K562 (cell line): Measurements from ENCODE around the gene RNF215. TPM values are rescaled to one million over a fixed set of nuclear protein-coding genes. Genes with fewer than 3 reads are reported as not detected.

Source experiments
- ARID2 ChIP-seq: fragments of 450-650 bp; IDR thresholded peaks from 2 replicates; pipeline ENCODE4 v1.6.1; 2017; ENCODE audit warnings: antibody characterized with exemption, mild to moderate bottlenecking
- ARNT ChIP-seq, 2 experiments: fragments of 450-650 bp; IDR thresholded peaks; 2 replicates each; pipeline ENCODE4 v1.6.1; 2016; ENCODE audit warnings: mild to moderate bottlenecking in 1 of 2
- BCL6 ChIP-seq: fragments of 250-450 bp; sonication (Bioruptor Pico); IDR thresholded peaks from 2 replicates; pipeline ENCODE4 v1.4.0; 2020
- DMBX1 ChIP-seq: fragments of 250-450 bp; sonication (Bioruptor Pico); IDR thresholded peaks from 2 replicates; pipeline ENCODE4 v1.8.0; 2022; ENCODE audit warnings: inconsistent platforms, mild to moderate bottlenecking, moderate library complexity, borderline replicate concordance
- FOXK2 ChIP-seq, 2 experiments: fragments of 450-650 bp; IDR thresholded peaks in 1 of 2; conservative IDR thresholded peaks in 1 of 2; 2 replicates each; pipeline ENCODE4 v1.6.1; 2016; ENCODE audit warnings: low read depth in 2 of 2, mild to moderate bottlenecking in 1 of 2
- GABPB2 ChIP-seq: fragments of 250-450 bp; sonication (Bioruptor Pico); conservative IDR thresholded peaks from 2 replicates; pipeline ENCODE4 v1.5.1; 2021; ENCODE audit warnings: mild to moderate bottlenecking
- HDAC1 ChIP-seq, 2 experiments: fragments of 450-650 bp; IDR thresholded peaks; 2 replicates each; pipeline ENCODE4 v1.6.1; 2016 to 2017; ENCODE audit warnings: inconsistent platforms in 1 of 2, mild to moderate bottlenecking in 1 of 2, moderate library complexity in 1 of 2
- MCM7 ChIP-seq, 2 experiments: fragments of 450-650 bp; IDR thresholded peaks; 2 replicates each; pipeline ENCODE4 v1.6.1; 2016 to 2018
- MTA2 ChIP-seq: fragments of 450-650 bp; IDR thresholded peaks from 2 replicates; pipeline ENCODE4 v1.6.1; 2016; ENCODE audit warnings: low read depth
- NFXL1 ChIP-seq: fragments of 450-650 bp; formaldehyde crosslinking; IDR thresholded peaks from 2 replicates; pipeline ENCODE4 v1.4.0; 2021; ENCODE audit warnings: mild to moderate bottlenecking
- RAD51 ChIP-seq: fragments of 450-650 bp; IDR thresholded peaks from 2 replicates; pipeline ENCODE4 v1.7.1; 2016; ENCODE audit warnings: low read depth, mild to moderate bottlenecking, borderline replicate concordance
- SAFB2 ChIP-seq: fragments of 200-400 bp; formaldehyde crosslinking; IDR thresholded peaks from 2 replicates; pipeline ENCODE4 v1.6.1; 2018; ENCODE audit warnings: borderline replicate concordance, low read length, low read depth, moderate library complexity; ENCODE audit not compliant: severe bottlenecking
- SMARCA4 ChIP-seq: fragments of 450-650 bp; IDR thresholded peaks from 2 replicates; pipeline ENCODE4 v1.6.1; 2016
- STAT5A ChIP-seq: IDR thresholded peaks from 2 replicates; pipeline ENCODE4 v1.6.1; 2012; ENCODE audit warnings: low read length, inconsistent platforms, borderline replicate concordance
- TAF15 ChIP-seq: fragments of 200-400 bp; formaldehyde crosslinking; IDR thresholded peaks from 2 replicates; pipeline ENCODE4 v1.6.1; 2017; ENCODE audit warnings: mild to moderate bottlenecking, low read depth, low read length, moderate library complexity
- ZC3H8 ChIP-seq: fragments of 450-650 bp; IDR thresholded peaks from 2 replicates; pipeline ENCODE4 v1.6.1; 2017
- ZNF695 ChIP-seq: fragments of 450-650 bp; formaldehyde crosslinking; IDR thresholded peaks from 2 replicates; pipeline ENCODE4 v1.4.0; 2020; ENCODE audit warnings: mild to moderate bottlenecking, moderate library complexity
- ZNF696 ChIP-seq: fragments of 250-450 bp; sonication (Bioruptor Pico); conservative IDR thresholded peaks from 2 replicates; pipeline ENCODE4 v1.4.0; 2020; ENCODE audit warnings: mild to moderate bottlenecking, moderate library complexity
- ZNF717 ChIP-seq: fragments of 250-450 bp; sonication (Bioruptor Pico); IDR thresholded peaks from 2 replicates; pipeline ENCODE4 v1.5.0; 2021
- polyA plus RNA-seq, 8 experiments: library from polyadenylated mRNA; depleted of rRNA in 4 of 8; stranded (reverse) in 5 of 8; unstranded in 3 of 8; fragments of >200 nt; fragmentation: Nextera tagmentation in 2 of 8; fragmentation: Illumina TruSeq in 1 of 8; extraction: Ambion mirVana in 2 of 8; extraction: Trizol in 1 of 8; gene quantifications; 2 replicates each; pipeline versions ENCODE4 v1.2.1 to v1.2.3, GENCODE V29; 2011 to 2014; ENCODE audit warnings: inconsistent platforms in 1 of 8, missing spikeins in 1 of 8
- total RNA-seq, 7 experiments: library from RNA; depleted of rRNA in 6 of 7; stranded (reverse); fragments of >200 nt in 6 of 7; fragmentation: Illumina TruSeq in 2 of 7; extraction: Trizol in 2 of 7; gene quantifications; 2 replicates each; pipeline versions ENCODE4 v1.2.1 to v1.2.3, GENCODE V29; 2011 to 2021; ENCODE audit warnings: low replicate concordance in 1 of 7
- TF ChIP-seq, protein P1 (sequence below): sonication (generic); formaldehyde crosslinking; IDR thresholded peaks from 2 replicates; pipeline ENCODE4 v1.8.1; 2023; ENCODE audit warnings: mild to moderate bottlenecking, missing genetic modification reagents
- TF ChIP-seq, protein P2 (sequence below): sonication (generic); formaldehyde crosslinking; IDR thresholded peaks from 2 replicates; pipeline ENCODE4 v1.8.0; 2022; ENCODE audit warnings: mild to moderate bottlenecking, missing genetic modification reagents
- TF ChIP-seq, protein P3 (sequence below): sonication (generic); formaldehyde crosslinking; IDR thresholded peaks from 2 replicates; pipeline ENCODE4 v1.5.0; 2020; ENCODE audit warnings: missing genetic modification reagents
- TF ChIP-seq, protein P4 (sequence below): fragments of 450-650 bp; IDR thresholded peaks from 2 replicates; pipeline ENCODE4 v1.6.1; 2016
- TF ChIP-seq, protein P5 (sequence below): fragments of 200-800 bp; sonication (Bioruptor generic); IDR thresholded peaks from 2 replicates; pipeline ENCODE4 v1.6.1; 2017; ENCODE audit warnings: missing genetic modification characterization, missing compliant biosample characterization

RNF215 gene
- total and polyA plus RNA-seq, 9 of the 15 experiments (the other 6 are each of a cell fraction or from before 2014, with no cell fraction given): 0.08 to 9.8 (median 2.7) TPM

DNA sequence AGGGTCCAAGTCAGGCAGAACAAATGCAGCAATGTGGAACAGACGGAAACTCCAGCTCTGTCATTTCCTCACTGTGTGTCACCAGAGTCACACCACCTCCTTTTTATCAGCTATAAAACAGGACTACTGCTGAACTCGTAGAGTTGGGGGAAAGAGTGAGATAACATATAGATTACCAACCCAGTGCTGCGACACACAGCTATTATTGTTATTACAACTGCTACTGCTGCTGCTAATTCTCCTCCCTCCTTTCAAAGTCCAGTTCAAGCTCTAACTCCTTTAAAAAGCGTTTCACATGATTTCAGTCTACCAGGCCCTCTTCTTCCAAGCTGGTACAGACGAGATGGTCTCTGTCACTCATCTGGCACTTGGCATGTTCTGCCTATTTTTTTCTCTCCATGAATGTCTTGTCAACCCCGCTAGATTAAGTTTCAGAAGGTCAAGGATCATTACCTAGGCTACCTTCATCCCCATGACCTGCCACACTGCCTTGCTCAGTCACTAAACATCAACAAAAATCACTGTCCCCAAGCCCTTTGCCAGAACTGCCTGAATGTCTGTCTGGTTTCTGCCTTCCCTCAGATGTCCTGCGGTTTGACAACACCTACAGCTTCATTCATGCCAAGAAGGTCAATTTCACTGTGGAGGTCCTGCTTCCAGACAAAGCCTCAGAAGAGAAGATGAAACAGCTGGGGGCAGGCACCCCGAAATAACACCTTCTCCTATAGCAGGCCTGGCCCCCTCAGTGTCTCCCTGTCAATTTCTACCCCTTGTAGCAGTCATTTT, 34.7 kb upstream of the RNF215 start (continued):
- TF ChIP-seq, protein P1, sequence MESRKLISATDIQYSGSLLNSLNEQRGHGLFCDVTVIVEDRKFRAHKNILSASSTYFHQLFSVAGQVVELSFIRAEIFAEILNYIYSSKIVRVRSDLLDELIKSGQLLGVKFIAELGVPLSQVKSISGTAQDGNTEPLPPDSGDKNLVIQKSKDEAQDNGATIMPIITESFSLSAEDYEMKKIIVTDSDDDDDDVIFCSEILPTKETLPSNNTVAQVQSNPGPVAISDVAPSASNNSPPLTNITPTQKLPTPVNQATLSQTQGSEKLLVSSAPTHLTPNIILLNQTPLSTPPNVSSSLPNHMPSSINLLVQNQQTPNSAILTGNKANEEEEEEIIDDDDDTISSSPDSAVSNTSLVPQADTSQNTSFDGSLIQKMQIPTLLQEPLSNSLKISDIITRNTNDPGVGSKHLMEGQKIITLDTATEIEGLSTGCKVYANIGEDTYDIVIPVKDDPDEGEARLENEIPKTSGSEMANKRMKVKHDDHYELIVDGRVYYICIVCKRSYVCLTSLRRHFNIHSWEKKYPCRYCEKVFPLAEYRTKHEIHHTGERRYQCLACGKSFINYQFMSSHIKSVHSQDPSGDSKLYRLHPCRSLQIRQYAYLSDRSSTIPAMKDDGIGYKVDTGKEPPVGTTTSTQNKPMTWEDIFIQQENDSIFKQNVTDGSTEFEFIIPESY (CRISPR knock-in tag): no peak
- TF ChIP-seq, protein P2, sequence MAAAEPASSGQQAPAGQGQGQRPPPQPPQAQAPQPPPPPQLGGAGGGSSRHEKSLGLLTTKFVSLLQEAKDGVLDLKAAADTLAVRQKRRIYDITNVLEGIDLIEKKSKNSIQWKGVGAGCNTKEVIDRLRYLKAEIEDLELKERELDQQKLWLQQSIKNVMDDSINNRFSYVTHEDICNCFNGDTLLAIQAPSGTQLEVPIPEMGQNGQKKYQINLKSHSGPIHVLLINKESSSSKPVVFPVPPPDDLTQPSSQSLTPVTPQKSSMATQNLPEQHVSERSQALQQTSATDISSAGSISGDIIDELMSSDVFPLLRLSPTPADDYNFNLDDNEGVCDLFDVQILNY (CRISPR knock-in tag): no peak
- TF ChIP-seq ARNT (IDR thresholded peaks at IDR 0.05) (peak; percentile 24 to 50; a peak in 2 of 4 replicates), ARID2 (no peak), NFXL1 (no peak), ZNF696 (CRISPR knock-in tag) (no peak), RAD51 (no peak), HDAC1 (IDR thresholded peaks at IDR 0.05) (peak in 1 of 2 experiments; percentile 55; a peak in 2 of 4 replicates), MTA2 (peak; percentile 65), GABPB2 (CRISPR knock-in tag) (no peak), MCM7 (IDR thresholded peaks at IDR 0.05) (no peak), BCL6 (no peak), ZNF695 (no peak), ZNF717 (CRISPR knock-in tag) (no peak), TAF15 (no peak), SAFB2 (no peak), DMBX1 (CRISPR knock-in tag) (no peak), STAT5A (peak; percentile 57; the same call in 1 of the 2 replicates), ZC3H8 (no peak), FOXK2 (conservative IDR thresholded peaks at IDR 0.05 in 1 of 2, IDR thresholded peaks at IDR 0.05 in 1 of 2; ENCODE audit: low read depth in 2 of 2) (no peak), SMARCA4 (peak; percentile 88)
- TF ChIP-seq, protein P3, sequence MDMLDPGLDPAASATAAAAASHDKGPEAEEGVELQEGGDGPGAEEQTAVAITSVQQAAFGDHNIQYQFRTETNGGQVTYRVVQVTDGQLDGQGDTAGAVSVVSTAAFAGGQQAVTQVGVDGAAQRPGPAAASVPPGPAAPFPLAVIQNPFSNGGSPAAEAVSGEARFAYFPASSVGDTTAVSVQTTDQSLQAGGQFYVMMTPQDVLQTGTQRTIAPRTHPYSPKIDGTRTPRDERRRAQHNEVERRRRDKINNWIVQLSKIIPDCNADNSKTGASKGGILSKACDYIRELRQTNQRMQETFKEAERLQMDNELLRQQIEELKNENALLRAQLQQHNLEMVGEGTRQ (CRISPR knock-in tag): no peak
- TF ChIP-seq, protein P4, sequence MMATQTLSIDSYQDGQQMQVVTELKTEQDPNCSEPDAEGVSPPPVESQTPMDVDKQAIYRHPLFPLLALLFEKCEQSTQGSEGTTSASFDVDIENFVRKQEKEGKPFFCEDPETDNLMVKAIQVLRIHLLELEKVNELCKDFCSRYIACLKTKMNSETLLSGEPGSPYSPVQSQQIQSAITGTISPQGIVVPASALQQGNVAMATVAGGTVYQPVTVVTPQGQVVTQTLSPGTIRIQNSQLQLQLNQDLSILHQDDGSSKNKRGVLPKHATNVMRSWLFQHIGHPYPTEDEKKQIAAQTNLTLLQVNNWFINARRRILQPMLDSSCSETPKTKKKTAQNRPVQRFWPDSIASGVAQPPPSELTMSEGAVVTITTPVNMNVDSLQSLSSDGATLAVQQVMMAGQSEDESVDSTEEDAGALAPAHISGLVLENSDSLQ: peak; percentile 58; the same call in 1 of the 2 replicates
- TF ChIP-seq, protein P5, sequence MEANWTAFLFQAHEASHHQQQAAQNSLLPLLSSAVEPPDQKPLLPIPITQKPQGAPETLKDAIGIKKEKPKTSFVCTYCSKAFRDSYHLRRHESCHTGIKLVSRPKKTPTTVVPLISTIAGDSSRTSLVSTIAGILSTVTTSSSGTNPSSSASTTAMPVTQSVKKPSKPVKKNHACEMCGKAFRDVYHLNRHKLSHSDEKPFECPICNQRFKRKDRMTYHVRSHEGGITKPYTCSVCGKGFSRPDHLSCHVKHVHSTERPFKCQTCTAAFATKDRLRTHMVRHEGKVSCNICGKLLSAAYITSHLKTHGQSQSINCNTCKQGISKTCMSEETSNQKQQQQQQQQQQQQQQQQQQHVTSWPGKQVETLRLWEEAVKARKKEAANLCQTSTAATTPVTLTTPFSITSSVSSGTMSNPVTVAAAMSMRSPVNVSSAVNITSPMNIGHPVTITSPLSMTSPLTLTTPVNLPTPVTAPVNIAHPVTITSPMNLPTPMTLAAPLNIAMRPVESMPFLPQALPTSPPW (CRISPR knock-in tag): peak; percentile 49; the same call in 1 of the 2 replicates
